Epidermal melanocyte (primary cell): ENCODE data around the gene UGT1A10.

Source experiments
- DNase-seq: peaks from one replicate; pipeline ENCODE4 v3.0.0; 2011; ENCODE audit warnings: low spot score; ENCODE audit not compliant: insufficient read length

The UGT1A10 gene

DNA sequence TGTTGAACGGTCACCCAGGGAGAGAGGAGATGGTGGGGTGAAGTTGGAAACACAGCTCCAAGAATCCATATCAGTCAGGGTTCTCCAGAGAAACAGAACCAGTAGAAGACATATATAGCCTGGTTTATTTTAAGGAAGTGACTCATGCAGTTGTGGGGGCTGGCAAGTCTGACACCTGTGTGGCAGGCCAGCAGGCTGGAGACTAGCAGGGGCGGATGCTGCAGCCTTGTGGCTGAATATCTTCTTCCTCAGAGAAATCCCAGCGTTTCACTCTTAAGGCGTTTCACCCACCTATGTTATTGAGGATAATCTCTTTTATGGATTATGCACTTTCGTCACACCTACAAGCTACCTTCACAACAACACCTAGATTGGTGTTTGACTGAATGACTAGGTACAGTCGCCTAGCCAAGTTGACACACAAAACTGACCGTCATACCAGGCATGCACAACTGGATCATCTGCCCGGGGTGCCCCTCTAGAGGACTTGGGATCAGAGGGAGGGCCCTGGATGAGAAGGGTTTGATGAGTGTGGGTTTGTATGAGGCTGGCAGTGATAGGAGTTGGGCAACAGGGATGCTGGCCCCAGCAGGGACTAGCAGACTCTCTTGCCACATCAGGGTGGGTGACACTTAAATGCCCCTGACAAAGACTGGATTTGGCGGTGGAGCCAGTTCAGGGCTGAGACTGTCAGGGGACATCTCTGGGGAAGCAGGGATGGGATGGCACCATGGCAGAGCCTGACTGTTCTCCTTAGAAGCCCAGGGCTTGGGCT is 165.3 kb downstream of the UGT1A10 start:
- DNase-seq: no peak

DNA sequence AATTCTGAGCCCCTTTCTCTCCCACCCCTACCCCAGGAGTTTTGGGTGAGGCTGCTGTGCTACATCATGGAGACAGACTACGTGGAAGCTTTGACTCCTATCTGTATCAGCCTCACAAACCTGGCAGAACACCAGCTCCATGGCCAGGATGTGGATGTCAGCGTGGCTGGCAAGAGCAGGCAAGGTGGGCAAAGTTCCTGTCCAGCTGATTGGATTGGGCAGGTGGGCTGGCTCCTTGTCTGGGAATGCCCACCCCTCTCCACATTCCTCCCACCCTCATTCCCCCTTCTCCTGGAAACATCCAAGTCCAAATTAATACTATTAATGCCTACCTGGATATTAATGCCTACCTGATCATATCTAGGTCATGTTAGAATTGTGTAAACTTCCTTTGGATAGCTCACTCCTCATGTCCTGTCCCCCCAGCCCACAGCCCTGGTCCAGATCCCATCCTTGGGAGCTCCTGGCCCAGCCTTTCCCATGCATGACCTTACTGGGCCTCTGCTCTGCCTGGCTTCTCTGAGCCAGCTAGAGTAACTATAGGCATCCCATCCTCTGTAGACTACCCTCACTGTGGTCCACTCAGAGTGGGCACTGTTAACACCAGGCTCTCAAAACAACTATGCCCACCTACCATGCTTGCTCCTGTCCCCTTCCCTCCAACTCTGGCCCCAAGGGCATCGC is 166.0 kb downstream of the UGT1A10 start:
- no peak for DNase-seq

GRCh38 chr2:233803292-233803911 is 167.2 kb downstream of the UGT1A10 start:
- no peak for DNase-seq

GRCh38 chr2:233803994-233804393 is 167.7 kb downstream of the UGT1A10 start:
- no peak for DNase-seq

- DNase-seq: no peak
Measured at GRCh38 chr2:233807215-233807865, 171.1 kb downstream of the UGT1A10 start.

DNA sequence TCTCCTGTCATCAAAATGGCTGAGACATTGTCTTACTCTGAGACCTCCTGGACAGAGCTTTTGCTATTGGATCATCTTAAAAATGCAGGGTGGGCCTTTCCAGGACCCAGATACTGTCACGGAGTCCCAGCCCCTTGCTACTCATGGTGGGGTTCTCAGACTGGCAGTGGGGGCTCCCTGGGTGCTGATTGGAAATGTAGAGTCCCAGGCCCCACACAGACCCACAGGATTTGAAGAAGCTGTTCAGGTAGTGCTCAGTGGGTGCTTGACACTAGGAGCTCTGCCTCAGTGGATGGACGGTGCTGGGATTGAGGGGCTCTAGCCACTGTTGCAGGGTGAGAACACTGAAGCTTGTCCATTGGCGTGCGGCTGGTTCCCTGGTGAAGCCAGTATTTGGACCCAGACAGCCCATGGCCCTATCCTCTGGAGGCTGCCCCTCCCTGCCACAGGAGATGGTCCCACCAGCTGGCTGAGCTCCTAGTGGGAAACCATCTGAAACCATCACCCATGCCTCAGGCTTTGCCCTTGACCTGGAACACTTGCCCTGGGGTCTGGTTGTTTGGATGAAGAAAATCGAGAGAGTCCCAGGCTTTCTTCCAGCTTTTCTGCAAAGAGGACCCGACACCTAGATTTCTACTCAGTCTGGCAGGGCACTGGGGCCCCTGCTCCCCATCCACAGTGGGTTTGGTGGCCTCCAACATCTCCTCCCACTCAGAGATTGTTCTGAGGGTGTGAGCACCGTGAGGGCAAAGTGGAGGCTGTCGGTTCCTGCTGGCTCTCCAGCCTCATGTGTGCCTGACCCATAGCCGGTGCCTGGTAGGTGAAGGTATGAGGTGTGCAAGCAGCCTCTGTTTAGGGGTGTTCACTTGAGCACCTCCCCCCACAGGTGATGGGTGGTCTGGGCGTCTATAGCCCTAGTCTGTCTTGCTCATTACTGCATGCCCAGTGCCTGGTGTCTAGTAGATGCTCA is 172.0 kb downstream of the UGT1A10 start:
- DNase-seq: no peak

- DNase-seq: no peak
Measured at GRCh38 chr2:233810385-233810784, 174.1 kb downstream of the UGT1A10 start.

DNA sequence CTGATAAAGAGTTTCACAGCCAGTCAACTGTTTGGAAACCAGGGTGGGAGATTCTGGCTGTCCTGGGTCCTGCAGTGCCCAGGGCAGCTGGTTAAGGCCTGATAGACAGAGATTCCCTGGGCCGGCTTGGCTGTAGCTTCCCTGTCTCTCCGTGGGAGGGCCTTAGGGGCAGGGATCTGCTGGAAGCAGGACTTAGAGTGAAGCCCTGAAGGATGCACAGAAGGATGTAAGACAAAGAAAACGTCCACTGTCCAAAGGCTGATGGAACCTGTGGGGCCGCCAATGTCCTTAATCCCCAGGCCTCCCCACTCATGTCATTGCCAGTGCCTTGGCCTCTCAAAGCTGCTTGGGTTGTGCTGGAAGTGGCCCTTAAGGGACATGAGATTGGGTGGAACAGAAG is 174.8 kb downstream of the UGT1A10 start:
- DNase-seq: no peak

DNA sequence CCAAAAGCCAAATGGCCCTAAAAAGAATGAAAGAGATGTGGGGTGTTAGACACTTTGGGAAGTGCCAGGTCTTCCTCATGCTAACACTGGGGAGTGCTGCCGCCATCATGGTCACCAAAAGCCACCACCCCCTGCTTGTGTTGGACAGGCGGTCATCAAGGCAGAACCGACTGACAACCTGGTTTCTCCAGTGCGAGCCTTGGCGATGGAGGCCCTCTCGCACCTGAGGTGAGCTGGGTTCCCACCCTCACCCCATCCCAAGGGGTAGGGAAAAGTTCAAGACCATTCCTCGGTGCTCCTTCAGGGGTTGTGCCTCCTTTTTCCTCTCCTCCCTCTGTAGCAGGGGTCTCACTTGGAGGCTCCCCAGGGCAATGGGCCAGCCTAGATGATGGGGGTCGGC is 175.5 kb downstream of the UGT1A10 start:
- DNase-seq: no peak

GRCh38 chr2:233813236-233814055 is 177.2 kb downstream of the UGT1A10 start:
- no peak for DNase-seq

GRCh38 chr2:233814056-233814835 is 178.0 kb downstream of the UGT1A10 start:
- no peak for DNase-seq

- no peak for DNase-seq
Measured at GRCh38 chr2:233815861-233816260, 179.6 kb downstream of the UGT1A10 start.

- no peak for DNase-seq
Measured at GRCh38 chr2:233816334-233816733, 180.1 kb downstream of the UGT1A10 start.

DNA sequence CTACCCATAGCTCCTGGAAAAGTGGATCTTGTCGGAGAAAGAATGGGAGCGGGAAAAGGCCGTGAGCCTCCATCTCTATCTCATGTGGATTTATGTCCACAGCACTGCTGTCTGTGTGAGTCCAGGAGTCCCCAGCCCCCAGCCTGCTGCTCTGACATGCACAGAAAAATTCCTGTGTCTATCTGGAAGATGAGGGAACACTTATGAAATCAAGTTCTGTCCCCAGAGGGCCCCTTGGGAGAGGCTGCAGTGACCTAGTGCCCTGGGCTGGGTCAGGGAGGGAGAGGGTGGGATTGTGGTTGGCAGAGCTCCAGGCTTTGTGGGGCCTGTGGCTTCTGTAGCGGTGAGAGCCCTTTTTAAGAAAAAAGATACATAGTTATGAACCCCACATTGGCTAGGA is 180.5 kb downstream of the UGT1A10 start:
- DNase-seq: no peak

- DNase-seq: no peak
Measured at GRCh38 chr2:233817361-233817911, 181.2 kb downstream of the UGT1A10 start.

DNA sequence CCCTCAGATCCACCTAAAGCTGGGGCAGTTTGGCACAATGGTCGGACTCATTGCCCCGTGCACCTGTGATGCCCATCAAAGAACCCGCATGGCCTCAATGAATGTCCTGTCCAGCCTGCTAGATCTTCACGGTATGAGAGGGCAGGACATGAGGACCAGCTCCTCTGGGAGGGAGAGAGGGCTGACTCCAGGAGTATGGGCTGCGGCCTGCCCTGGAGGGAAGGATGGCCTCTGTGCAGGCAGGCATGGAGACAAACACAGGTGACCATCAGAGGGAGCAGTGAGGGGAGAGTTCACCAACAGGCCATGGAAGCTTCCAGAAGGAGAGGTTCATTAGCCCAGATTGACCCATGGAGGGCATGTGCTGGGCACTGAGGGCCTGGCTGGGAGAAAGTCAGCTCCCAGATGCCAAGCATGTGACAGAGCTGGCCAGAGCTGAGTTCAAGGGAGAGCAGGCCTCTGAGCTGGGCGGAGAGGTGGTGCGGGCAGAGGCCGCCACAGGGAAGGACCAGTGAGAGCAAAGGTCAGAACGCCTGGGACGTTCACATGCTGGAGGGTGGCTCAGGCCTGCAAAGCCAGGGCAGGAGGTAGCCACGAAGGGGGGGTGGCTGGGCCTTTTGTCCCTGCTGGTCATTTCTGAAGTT is 181.9 kb downstream of the UGT1A10 start:
- no peak for DNase-seq

- no peak for DNase-seq
Measured at GRCh38 chr2:233818639-233819621, 182.7 kb downstream of the UGT1A10 start.
